Activated naive CD4-positive, alpha-beta T cell treated with anti-CD3 and anti-CD28 coated beads, Interleukin-2, amount 50 U/mL, for 16 hours (primary cell): ENCODE data around the gene KRTAP6-2.

ENCODE experiments used
- DNase-seq: peaks from one replicate; pipeline ENCODE4 v3.0.0-alpha.2; 2020

The KRTAP6-2 gene, protein sequence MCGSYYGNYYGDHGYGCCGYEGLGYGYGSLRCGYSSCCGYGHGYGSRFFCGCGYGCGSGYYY

DNA sequence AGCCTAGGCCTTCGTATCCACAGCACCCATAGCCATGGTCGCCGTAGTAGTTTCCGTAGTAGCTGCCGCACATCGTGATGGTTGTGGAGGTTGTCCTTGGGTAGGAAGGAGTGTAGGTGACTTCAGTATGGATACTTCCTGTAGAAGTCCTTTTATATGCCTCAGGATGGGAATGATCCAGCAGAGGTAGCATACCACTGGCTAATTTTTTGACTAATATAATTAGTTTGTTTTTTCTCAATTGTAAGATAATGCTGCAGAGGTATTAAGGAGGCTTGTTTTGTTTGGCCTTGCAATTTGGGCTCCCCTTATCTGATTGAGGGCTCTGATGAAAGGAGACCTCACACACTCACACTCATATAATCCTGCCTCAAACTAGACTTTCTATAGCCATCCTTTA lies at the start of gene KRTAP6-2:
TSS of gene KRTAP6-2 (minus strand) at position 101 of the 400 bp plus-strand sequence. CDS start at position 73, 28 bp downstream.
- no peak for DNase-seq

DNA sequence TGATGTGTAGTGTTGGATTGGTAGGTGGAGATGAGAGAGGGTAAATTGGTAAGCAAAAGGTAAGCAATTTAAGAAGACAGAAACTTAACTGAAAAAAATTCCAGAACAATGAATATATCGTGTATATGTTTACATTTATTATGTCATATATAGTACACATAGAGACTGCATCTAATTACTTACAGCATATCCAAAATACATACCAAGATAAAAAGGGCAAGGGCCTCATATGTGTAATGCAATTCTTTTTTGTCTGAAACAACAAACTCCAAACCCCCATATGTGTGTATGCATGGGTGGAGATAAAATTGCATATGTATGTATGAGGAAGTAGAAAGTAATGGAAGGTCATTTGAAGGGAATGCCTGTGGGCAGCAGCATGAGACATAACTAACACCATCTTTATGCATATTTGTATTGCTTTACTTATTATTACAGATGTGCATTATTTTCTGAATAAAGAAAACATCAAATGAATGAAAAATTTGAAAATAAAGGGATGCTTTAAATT lies 48.3 kb upstream of the KRTAP6-2 start:
- DNase-seq, result no peak

DNA sequence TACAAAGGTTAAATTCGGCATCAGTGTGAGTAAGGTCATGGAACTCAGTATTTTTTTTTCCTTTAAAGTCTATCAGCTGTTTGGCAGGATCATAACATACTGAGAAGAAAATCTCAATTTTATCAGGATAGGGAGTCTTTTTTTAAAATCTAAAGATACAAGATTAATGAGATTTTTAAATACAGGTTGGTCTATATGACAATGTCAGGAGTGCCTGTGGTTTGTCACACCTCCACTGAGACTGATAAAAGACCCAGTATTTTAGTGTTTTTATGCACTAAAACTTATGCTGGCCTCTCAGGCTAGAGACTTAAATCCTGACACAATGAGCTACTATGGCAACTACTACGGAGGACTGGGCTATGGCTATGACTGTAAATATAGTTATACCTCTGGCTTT lies 43.9 kb upstream of the KRTAP6-2 start, which contains the start of gene KRTAP20-3:
TSS of gene KRTAP20-3 (plus strand) at position 301 of the 400 bp plus-strand sequence.
- no peak for DNase-seq

DNA sequence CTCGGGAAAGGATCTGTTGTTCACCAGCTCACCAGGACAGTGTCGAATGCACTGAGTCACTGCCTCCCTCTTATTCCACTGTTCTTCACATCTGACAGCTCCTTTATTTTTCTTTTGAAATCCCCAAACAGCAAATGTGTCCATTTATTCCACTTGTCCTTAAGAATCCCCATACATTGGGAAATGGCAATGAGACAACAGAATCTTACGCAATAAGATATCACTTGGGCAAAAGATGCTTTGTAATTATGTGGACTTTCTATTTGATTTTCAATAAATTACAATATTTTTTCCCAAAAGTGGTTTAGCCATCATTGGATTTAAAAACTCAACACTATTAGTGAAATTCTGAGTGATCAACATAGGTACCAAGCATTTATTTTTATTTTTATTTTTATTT lies 40.0 kb upstream of the KRTAP6-2 start:
- DNase-seq, result no peak

DNA sequence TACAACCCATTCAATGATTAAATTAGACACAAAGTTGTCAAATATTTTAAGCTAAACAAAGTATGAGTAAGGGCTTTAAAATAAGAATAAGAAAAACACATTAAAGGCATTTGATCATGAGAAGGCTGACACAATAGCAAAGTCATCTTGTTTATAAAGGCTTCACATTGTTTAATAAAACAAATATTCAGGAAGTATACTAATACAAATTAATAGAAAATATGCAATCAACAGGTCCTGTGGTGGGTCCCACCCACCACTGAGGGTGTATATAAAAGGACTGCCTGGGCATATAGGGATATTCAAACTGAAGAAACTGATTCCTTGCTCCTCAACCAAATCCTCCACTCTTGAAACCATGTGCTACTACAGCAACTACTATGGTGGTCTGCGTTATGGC lies 36.2 kb upstream of the KRTAP6-2 start, which contains the start of gene KRTAP20-2:
TSS of gene KRTAP20-2 (plus strand) at position 301 of the 400 bp plus-strand sequence. CDS start at position 359, 58 bp downstream.
- no peak for DNase-seq

DNA sequence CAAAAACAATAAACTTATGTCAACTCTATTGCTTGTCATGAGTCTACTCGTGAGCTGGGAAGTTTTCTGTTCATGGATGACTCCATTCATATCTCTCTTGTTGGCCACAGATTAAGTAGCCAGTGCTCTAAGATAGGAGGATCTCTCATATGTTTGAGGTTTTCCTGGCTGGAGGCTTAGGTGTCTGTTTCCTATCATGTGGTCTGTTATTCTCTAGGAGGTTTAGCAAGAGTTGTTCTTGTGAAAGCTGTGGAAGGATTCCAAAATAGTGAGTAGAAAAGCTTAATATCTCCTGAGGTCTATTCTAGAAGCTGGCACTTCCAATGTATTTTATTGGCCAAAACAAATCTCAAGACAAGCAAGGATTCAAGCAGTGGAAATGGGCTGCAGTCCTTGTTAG lies 30.5 kb upstream of the KRTAP6-2 start:
- DNase-seq, result no peak

DNA sequence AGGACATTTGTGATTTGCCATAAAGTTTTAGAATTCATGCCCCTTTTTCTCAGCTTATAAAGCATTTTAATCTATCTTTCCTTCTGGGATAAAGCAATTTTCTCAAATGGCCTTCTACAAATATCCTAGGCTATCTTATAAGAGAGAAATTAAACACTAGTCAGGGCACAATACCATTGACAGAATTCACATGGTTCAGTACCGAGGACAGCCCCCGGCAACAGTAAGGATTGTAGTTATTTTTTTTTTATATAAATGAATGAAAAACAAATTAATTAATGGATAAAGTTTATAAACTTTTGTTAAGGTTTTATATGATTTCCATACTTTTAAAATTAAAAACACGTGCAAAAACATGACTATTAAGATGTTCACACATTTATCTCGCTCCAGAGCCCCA lies 29.4 kb upstream of the KRTAP6-2 start:
- DNase-seq, result no peak

DNA sequence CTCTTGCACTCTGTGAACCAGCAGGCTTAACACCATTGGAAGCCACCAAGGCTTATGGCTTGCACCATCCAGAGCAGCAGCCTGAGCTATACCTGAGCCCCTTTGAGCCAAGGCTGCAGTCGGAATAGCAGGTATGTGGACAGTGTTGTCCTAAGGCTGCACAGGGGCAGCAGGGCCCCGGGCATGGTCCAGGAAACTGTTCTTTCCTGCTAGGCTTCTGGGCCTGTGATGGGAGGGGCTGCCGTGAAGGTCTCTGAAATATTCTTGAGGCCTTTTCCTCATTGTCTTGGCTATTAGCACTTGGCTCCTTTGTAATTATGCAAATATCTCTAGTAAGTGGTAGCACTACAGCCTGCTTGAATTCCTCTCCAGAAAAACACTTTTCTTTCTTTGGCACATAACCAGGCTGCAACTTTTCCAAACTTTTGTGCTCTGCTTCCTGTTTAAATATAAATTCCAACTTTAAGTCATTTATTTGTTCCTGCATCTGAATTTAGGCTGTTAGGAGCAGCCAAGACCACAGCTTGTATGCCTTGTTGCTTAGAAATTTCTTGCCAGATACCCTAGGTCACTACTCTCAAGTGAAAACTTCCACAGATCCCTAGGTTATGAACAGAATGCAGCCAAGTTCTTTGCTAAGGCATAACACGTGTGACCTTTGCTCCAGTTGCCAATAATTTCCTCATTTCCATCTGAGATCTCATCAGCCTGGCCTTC lies 26.9 kb upstream of the KRTAP6-2 start:
- no peak for DNase-seq

DNA sequence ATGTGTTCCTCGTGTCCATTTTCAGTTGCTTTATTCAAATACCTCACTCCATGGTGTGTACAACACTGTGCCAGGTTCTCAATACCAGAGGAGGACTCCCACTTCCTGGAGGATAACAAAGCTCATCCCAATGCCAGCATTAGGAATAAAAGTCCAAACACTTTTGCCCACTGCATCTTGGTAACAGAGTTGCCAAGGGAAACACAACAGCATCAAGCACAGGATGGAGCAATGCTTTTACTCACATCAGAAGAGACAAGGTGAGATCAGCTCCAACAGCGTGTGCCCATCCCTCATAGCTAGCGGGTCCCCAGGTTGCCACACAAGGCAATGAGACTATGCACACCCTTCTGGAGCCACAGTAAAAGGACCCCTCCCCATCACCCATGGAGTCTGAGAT lies 24.7 kb upstream of the KRTAP6-2 start:
- DNase-seq, result no peak

DNA sequence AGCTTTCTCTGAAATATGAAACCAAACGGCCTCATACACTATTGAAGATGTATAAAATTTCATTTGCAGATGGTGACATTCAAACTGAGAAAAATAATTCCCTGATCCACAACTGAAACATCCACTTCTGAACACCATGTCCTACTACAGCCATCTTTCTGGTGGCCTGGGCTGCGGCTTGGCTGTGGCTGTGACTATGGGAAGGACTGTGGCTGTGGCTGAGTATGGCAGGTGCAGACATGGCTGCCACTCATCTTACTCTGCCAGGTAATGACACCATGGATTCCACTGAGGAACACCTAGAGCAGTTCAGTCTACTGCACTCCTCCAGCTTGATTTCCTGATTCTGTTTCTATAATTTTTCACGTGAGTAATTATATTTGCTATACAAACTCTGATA lies 21.8 kb upstream of the KRTAP6-2 start, which contains the start of gene KRTAP20-4:
TSS of gene KRTAP20-4 (plus strand) at position 106 of the 400 bp plus-strand sequence.
- DNase-seq, result no peak

DNA sequence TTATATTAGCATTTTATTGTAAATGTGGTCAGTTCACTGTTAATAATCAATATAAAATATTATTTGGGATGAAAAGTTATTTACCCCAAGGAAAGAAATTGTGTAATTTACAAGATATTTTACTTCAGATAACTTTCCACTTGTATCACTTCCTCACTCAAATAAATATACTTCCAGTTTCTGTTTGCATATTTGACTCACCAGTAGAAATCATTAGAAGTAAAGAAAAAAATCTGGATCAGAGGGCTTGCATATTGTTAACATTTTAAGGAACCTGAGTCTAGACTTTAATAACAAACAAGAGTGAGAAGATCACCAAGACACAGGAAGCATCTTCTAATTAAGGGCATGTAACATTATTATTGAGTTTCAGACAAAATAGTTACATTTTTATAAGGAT lies 21.4 kb upstream of the KRTAP6-2 start:
- no peak for DNase-seq

DNA sequence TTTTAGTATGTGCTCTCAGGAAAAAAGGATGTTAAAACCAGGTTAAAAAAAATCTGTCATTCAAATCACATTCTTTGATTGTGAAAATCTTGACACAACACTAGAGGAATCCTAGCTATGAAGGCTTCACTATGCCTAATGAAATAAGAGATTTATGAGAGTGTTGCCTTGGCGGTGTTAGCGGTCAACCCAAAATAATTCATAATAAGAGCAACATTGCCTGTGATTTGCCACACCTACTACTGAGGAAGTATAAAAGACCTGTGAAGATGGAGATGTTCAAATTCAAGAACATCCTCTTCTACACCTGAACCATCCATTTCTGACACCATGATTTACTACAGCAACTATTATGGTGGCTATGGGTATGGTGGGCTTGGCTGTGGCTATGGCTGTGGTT lies 17.4 kb upstream of the KRTAP6-2 start, which contains the start of gene KRTAP20-1:
TSS of gene KRTAP20-1 (plus strand) at position 301 of the 400 bp plus-strand sequence. CDS start at position 331, 30 bp downstream.
- no peak for DNase-seq

DNA sequence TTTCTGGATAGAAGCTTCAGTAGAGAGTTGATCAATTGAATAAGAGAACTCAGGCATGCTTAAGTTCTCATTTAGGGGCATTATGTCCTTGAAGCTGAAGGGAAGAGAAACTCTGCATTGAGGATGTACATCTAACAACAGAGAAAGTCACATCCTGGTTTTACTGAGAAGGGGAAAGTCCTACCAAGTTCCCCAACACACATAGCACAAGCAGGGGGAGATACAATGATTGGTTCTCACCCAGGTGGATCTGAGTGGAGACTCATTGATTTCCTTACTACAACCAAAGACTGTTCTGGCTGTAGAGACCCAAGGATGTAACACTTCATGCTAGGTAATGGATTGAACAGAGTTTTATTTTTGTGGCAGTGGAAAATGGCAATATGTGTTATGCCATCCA lies 16.5 kb upstream of the KRTAP6-2 start:
- no peak for DNase-seq

DNA sequence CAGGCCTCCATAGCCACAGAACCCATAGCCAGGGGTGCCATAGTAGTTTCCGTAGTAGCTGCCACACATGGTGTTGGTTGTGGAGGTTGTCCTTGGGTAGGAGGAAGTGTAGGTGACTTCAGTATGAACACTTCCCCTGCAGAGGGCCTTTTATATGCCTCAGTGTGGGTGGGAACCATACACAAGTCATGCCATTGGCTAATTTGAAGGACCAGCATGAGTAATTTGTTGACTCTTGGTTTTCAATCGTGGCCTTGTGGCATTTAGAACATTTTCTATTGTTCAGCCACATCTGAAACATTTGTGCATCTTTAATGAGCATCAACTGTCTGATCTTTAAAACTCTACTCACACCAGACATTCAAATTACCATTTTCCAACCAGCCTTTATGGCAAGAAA lies 15.1 kb upstream of the KRTAP6-2 start, which contains the start of gene KRTAP6-1:
TSS of gene KRTAP6-1 (minus strand) at position 95 of the 400 bp plus-strand sequence. CDS start at position 69, 26 bp downstream.
- no peak for DNase-seq

DNA sequence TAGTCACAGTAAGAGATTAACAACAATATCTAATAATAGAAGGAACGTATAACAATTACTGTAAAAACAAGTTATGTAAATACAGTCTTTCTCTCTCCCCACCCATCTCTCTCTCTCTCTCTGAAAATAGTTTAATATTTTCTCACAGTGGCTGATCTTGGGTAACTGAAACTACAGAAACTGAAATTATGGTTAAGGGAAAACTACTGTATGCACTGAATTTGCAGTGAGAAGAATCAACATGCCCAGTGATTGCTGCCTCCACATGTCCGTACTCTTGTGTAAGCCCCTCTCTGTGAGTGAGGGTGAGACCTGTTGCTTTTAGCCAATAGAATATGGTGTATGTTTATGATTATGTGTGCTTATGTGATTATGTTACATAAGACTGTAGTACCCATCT lies 13.4 kb upstream of the KRTAP6-2 start:
- DNase-seq, result no peak

DNA sequence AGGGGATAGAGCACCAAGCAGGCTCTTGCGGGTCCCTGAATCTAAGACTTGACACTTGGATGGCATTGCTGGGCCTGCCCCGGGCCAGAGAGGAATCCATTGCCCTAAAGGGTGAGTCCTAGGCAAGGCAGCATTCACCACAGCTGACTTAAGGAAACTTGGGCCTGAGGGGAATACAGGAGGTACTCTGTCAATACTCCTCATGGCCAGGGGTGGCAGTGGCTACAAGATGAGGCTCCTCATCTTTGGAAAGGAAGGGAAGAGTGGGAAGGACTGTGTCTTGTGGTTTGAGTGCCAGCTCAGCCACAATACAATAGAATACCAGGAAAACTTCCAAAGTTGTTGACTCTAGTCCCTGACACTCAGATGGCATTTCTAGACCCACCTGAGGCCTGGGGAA lies 7.3 kb upstream of the KRTAP6-2 start:
- DNase-seq, result no peak

DNA sequence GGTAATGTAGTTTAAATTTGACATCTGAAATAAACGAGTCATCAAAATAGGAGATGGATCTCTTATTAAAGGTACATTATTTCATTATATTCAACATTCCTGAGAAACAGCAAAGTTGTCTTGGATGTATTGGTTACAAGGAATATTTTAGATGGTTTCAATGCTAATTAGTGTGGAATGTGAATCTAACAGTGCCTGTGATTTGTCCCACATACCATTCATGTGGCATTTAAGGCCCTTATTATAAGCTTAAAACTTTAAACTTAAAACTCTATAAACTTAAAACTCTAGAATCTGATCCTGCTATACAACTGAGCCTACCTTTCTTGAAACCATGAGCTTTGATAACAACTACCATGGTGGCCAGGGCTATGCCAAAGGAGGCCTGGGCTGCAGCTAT lies 2.1 kb upstream of the KRTAP6-2 start, which contains the start of gene KRTAP22-1:
TSS of gene KRTAP22-1 (plus strand) at position 301 of the 400 bp plus-strand sequence.
- no peak for DNase-seq

DNA sequence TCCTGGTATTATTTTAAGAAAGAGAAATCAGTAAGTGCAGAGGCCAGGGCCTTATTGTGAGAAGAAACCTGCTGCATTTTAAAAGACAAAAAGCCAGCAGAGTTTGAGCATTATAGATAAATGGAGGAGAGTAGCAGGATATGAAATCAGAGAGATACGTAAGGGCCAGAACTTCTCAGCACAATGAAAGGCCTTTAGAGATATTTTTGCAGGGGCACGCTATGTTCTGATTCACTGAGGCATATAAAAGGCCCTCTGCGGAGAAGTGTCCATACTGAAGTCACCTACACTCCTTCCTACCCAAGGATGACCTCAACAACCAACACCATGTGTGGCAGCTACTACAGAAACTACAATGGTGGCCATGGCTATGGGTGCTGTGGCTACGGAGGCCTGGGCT lies 6.6 kb downstream of the KRTAP6-2 start, which contains the start of gene KRTAP6-3:
TSS of gene KRTAP6-3 (plus strand) at position 301 of the 400 bp plus-strand sequence. CDS start at position 307, 6 bp downstream.
- DNase-seq, result no peak

DNA sequence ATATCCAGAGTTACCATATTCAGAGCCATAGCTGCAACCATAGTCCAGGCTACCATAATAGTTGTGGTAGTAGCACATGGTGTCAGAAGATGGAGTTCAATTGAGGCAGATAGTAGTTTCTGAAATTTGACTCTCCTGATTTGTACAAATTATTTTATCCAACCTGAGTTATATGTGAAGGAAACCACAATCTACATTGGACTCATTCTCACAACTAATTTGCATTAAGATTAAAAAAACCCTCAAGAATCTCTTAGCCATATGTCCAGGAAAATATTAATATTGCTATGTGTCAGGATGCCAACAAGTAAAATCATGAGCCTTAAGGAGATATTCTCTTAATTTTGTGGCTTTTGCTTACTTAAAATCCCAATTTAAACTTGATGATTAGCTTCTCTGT lies 8.4 kb downstream of the KRTAP6-2 start, which contains the start of gene KRTAP22-2:
TSS of gene KRTAP22-2 (minus strand) at position 101 of the 400 bp plus-strand sequence.
- DNase-seq, result no peak

DNA sequence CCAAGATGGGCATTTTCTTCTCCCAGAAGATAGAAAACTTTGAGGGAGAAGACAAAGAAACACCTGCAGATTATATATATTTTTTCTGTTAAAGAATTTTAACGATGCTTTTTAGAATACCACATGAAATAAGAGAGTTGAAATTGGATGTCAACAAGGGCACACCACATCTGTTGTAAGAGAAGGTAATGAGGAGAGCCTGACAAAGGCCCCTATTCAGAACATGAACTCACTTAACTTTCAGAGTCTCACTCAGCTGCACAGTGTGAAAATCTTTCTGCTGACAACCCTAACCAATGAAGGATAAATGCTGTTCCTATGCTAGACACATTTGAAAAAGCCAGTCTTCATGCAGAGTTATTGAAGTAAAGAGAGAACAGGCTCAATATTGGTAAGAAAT lies 15.8 kb downstream of the KRTAP6-2 start:
- DNase-seq, result no peak

DNA sequence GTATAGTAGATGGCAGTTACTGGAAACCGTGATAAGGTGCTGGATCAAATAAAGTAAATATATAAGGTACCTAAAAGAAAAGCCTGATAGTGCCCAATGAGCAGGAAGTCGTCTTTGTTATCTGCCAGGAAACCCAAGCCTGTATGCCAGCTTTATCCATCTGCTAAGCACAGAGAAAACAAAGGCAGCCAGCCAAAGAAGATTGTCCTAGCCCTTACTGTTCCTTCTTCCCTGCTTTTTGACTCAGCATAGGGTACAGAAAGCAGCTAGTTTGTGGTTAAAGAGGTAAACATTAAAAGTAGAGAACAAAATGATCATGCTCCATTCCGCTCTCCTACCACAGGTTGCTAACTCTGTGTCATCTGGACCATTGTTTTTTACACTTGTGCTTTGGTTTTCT lies 18.6 kb downstream of the KRTAP6-2 start:
- no peak for DNase-seq

DNA sequence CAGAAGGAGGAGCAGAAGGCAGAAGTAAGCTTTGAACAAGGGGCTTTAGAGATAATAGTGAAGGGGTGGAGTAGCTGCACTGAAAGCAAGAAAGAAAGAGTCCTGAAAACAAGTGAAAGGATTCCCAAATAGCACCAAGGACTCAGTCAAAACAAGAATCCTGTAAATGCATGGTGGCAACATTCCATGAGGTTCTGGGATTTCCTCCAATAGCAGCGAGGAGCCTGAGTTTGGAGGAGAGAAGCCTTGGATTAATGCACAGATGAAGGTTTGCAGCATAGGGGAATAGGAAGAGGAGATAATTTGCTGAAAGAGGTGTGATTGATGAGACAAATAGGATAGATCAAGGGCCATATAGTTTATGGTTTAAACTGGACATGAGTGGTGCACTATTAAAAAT lies 19.4 kb downstream of the KRTAP6-2 start:
- DNase-seq, result no peak

DNA sequence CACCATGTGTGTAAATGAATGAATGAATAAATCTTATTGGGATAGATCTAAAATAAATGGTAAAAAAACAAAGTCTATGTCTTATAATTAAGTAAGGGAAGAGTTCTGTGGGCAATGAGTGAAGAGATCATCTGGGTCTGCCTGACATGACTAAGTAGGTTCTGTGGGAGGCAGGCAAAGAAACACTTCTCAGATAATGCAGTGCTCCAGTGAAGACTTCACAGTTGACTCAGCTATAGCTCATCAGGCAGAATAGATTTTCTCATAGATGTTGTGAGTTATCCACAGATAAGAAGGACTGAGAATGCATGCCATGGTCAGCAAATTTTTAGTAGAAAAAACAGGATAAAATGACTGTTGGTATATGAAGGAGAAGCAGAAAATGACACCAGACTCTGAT lies 20.9 kb downstream of the KRTAP6-2 start:
- no peak for DNase-seq

DNA sequence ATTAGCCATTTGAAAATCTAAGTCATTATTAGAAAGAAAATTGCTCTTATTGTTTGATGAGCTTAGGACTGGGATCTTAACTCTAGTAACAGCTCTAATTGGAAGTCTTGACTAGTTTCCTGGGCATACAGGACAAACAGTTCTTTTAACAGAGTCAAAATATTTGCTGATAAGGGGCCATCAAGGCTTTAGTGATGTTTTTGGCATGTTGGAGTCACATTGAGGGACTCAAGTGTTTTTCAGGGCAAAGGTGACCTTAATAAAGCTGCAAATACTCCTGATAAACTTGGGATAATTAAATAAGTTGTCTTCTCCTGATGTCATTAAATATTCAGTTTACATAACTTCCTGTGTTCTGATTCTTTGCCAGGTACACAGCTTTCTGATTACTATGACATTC lies 31.1 kb downstream of the KRTAP6-2 start:
- no peak for DNase-seq
